ENCODE results near the gene MRPL23.

Gene MRPL23

DNA sequence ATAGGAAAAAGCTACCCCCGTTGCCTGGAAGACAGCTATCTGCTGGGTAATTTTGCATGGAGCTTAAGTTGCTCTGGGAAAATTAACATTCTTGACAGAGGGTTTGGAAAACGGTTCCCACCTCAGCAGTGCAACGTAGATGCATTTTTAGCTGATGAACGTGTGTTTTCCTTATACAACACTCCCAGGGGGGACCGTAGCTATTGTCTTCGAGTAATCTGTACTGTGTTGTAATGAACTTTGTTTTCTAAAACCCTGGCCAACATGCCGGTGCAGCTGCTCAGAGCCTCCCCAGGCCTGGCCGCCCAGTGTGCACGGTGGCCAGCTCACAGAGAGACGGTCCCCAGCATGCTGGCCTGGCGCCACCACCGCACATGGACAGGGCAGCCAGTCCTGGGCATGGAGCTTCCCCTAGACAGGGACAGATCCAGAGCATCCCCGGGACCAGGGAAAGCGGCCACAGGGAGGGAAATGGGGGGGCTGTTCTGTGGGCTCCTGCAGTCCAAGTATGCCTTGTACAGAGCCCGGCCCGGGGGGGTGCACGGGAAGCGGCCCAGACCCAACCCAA lies 25.5 kb upstream of the MRPL23 start:
- DNase-seq, result no peak

DNA sequence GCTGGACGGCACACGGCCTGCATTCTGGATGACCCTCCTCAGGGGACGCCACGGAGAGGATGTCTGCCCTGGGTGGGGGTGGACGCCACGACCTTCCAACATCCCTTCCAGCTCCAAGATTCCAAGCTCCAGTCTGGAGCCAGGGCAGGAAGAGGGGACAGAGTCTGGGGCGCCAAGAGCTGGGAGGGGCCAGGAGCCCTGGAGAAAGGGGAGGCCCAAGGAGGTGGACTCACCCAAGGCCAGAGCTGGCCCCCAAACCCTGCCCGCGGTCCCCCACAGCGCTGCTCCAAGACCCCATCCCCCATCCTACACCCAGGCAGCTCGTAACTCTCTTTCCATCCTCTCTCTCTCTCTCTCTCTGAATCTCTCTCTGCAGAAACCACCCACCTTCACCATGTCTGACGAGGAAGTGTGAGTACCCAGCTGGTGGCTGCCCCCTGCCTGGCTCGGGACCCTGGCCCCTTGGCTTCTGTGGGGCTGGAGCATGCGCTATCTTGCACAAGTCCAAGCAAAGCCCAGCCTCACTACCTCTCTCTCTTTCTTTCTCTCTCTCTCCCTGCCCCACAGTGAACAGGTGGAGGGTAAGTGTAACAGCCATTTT lies 24.6 kb upstream of the MRPL23 start:
- no peak for DNase-seq

GRCh38 chr11:1923201-1923956 lies 23.8 kb upstream of the MRPL23 start:
- DNase-seq, result no peak

DNA sequence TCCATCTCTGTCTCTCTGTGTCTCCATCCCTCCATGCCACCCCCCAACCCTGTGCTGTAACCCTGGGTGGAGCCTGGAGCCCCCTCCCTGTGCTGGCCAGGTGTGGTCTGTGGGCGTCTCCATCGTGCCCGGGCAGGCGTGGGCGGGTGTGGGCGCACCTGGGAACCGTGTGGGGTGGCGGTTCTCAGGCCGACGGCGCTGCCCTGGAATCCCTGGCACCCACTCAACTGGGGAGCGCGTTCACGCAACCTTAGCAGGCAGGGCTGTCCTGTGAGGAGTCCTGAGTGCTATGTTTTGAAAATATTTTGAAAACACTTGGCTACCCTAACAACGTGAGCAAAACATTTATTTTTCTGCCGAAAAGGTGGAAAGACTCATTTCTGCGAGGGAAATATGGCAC lies 23.0 kb upstream of the MRPL23 start:
- DNase-seq, result no peak

GRCh38 chr11:1924646-1925372 lies 22.3 kb upstream of the MRPL23 start:
- DNase-seq, result no peak

- DNase-seq, result no peak
Measured at GRCh38 chr11:1925373-1926155, 21.6 kb upstream of the MRPL23 start.

DNA sequence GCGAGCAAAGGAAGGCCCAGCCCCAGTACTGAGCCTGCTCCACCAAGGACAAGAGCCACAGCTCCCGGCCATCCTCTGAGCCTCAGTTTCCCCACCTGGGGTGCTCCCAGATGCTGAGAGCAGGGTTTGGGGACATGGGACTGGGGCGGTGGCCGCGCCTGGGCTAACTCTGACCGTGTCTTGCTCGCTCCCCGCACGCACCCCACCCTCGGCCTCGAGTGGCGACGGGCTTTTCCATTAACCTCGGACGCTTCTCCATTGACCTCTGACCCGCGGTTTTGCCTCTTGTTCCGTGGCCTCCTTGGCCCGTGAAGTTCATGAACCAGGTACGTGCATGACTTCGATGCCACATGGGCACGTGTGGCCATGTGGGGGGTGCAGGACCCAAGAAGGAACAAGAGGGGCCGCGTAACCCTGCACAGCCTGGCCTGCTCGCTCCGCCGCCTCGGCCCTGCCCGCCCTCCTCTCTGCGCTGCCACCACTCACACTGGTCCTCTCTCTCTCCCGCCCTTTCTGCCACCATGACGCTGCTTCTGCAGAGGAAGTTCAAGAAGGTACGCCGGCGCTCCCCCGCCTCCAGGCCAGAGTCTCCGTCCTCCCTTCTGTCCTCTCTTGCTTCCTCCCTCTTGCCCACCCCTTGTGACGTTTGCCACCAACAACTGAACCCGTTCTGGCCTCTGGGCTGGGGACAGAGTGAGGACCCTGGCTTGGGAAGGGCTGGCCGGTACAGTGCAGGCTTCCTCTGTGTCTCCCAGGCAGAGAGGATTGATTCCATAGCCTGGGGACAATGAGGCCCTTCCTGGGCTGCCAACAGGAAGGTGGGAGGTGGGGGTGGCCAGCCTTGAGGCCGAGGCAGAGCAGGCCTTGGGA lies 20.7 kb upstream of the MRPL23 start:
- DNase-seq, result no peak

GRCh38 chr11:1927026-1927847 lies 19.9 kb upstream of the MRPL23 start:
- DNase-seq, result no peak

DNA sequence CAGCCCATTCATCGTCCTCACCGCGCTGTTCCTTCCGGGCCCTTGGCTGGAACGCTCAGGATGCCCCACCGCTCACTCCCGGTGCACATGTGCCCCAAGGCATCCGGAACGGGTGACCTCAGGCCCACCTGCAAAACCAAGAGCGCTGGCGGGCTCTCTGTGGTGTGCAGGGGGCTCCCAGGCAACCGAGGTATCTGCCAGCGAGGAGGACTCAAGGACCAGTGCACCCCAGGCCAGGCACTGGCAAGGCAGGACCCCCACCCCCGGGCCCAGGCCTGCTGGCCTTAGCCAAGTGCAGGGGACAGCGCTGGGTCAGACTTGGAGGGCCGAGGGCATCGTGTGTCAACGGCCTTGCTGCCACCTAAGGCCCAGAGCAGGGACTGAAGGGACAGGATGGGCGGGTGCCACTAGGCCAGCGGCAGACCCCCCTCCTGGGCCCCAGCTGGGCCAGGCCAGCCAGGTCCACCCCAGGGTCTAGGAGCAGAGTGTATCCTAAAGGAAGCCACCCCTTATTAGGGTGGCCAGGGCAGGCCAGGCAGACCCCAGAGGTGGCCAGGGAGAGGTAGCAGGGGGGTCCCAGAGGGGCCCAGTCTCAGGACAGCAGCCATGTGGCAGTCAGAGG lies 19.2 kb upstream of the MRPL23 start:
- DNase-seq, result no peak

- no peak for DNase-seq
Measured at GRCh38 chr11:1928470-1928890, 18.7 kb upstream of the MRPL23 start.

GRCh38 chr11:1928891-1929541 lies 18.1 kb upstream of the MRPL23 start:
- DNase-seq, result no peak

- DNase-seq, result no peak
Measured at GRCh38 chr11:1929621-1930461, 17.3 kb upstream of the MRPL23 start.

DNA sequence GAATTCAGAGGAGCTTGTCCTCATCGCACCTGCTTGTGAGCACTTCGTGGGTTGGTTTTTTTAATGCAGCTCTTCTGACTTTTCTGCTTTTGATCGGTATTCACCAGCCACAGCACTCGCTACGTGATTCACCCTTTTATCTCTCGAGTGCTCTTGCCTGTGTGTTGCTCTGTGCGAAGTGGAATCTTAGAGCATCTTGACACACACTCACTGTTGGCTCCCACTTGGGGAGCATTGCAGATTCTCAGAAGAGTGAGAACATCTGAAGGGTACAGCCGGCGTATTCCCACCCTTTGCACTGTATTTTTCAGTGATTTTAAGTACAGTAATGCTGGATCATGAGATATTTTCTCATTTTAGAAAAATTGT lies 16.7 kb upstream of the MRPL23 start:
- DNase-seq, result no peak

DNA sequence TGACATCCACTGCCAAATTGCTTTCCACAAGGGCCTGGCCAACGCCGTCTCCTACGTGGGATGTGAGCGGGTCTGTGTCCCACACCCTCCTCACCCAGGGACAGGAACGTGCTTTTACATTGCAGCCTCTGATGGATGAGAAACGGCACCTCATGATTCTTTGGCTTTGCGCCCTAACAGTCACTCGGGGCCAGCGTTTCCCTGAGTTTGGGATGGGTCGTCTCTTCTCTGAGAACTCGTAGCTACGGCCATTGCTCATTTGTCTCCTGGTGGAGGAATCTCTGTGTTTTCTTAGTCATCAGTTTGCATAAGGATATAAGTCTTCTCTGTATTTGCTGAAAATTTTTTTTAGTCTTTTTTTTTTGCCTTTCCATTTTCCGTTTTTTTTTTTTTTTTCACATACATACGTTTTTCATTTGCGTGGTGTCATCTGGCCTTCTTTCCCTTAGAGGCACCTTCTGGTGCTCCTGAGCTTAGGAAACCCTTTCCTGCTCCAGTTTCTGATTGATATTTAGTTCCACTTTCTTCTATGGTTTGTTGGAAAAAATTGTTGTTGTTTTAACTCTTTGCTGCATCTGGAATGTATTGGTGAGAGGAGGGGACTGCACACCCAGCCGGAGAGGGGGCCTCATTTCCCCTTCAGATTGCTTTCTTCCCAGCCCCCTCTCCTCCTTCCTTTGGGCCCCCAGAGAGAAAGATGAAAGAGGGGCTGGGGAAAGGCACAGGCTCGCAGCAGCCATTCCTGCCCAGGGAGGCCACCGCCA lies 15.6 kb upstream of the MRPL23 start:
- no peak for DNase-seq

DNA sequence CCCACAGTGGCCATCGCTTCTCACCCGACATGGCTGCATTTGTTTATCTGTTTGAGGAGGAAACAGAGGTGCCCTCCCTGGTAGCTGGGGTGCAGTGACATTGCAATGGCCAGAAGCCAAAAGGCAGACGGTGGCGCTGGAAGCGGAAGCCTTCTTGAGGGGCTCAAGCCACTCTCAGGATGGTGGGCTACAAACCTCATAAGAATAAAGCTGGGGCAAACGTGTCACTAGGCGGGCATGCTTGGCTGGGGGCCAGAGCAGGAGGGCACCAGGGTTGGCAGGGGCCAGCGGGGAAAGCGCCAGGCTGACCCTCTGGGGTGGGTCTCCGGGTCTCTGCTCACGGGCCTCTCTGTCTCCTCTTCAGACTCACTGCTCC lies 15.0 kb upstream of the MRPL23 start:
- DNase-seq, result no peak

- no peak for DNase-seq
Measured at GRCh38 chr11:1932681-1933080, 14.5 kb upstream of the MRPL23 start.

GRCh38 chr11:1933416-1934334 lies 13.5 kb upstream of the MRPL23 start:
- no peak for DNase-seq

Measured in NCI-H510A (cell line).